Measurements from ENCODE around the gene GALNTL6.

- TF ChIP-seq EP300 (IDR thresholded peaks at IDR 0.05; ENCODE audit: low read depth) (no peak), POLR2AphosphoS5 (IDR thresholded peaks at IDR 0.05) (no peak), CTCF (IDR thresholded peaks at IDR 0.05) (no peak), POLR2A (IDR thresholded peaks at IDR 0.05) (no peak)
Observed at GRCh38 chr4:172390331-172390730, 577.1 kb downstream of the GALNTL6 start.
